Tibial nerve (tissue), 4 donors: ENCODE measurements around the gene CCDC148. TPM values are rescaled to one million over a fixed set of nuclear protein-coding genes. Genes with fewer than 3 reads are reported as not detected.

ENCODE experiments used
- DNase-seq, 2 donors: peaks; one replicate each; pipeline ENCODE4 v3.0.0-alpha.2; 2019; ENCODE audit warnings: low spot score in 2 of 2
- H3K27ac ChIP-seq, 4 donors: fragments of 200-600 bp; sonication (generic) in 3 of 4; one replicate each; pipeline ENCODE4 v1.5.1; 2017 to 2019; ENCODE audit warnings: mild to moderate bottlenecking in 1 of 4
- H3K27me3 ChIP-seq, 2 donors: fragments of 200-600 bp; sonication (generic) in 1 of 2; one replicate each; pipeline versions ENCODE4 v1.5.1 to v1.6.0; 2017 to 2019
- H3K36me3 ChIP-seq, 3 donors: fragments of 200-600 bp; sonication (generic); one replicate each; pipeline ENCODE4 v1.5.1; 2018 to 2019
- H3K4me1 ChIP-seq, 4 donors: fragments of 200-600 bp; sonication (generic) in 3 of 4; one replicate each; pipeline ENCODE4 v1.5.1; 2017 to 2019
- H3K4me3 ChIP-seq, 4 donors: fragments of 200-600 bp; sonication (generic) in 3 of 4; one replicate each; pipeline ENCODE4 v1.5.1; 2017 to 2019; ENCODE audit warnings: mild to moderate bottlenecking in 1 of 4, moderate library complexity in 1 of 4
- H3K9me3 ChIP-seq, 4 donors: fragments of 200-600 bp; sonication (generic) in 3 of 4; one replicate each; pipeline ENCODE4 v1.5.1; 2017 to 2019
- CTCF ChIP-seq, 5 experiments: fragments of 200-600 bp in 3 of 5; fragments of 450-650 bp in 2 of 5; sonication (generic) in 3 of 5; IDR thresholded peaks; one replicate each; pipeline ENCODE4 v1.5.1; 2016 to 2019; ENCODE audit warnings: antibody characterized with exemption in 5 of 5, mild to moderate bottlenecking in 3 of 5, moderate library complexity in 2 of 5
- EP300 ChIP-seq, 2 donors: sonication (generic); formaldehyde crosslinking; IDR thresholded peaks; one replicate each; pipeline ENCODE4 v1.6.1; 2017; ENCODE audit warnings: antibody characterized with exemption in 2 of 2, mild to moderate bottlenecking in 1 of 2
- POLR2A ChIP-seq, 2 donors: fragments of 450-650 bp; IDR thresholded peaks; one replicate each; pipeline ENCODE4 v1.6.1; 2017; ENCODE audit warnings: antibody characterized with exemption in 2 of 2, mild to moderate bottlenecking in 2 of 2, moderate library complexity in 2 of 2
- WGBS, 2 donors: methylation state at CpG; one replicate each; pipeline ENCODE4 v1.1.5; 2018; 5-methylcytosine and 5-hydroxymethylcytosine counted together
- total RNA-seq, 4 donors: library from RNA; depleted of rRNA; stranded (reverse); fragments of >200 nt; gene quantifications; one replicate each; pipeline ENCODE4 v1.1.0, GENCODE V29; 2016

CCDC148 gene
- total RNA-seq, 4 donors from 2014 or later: 0.30 to 2.5 (median 1.9) TPM

GRCh38 chr2:158174495-158174894, 282.1 kb downstream of the CCDC148 start:
- 71 to 76% methylated on average over 1 of the region's 1 CpG for WGBS, 2 donors
- H3K27ac ChIP-seq: no peak overlapping the region
- H3K36me3 ChIP-seq: no peaks in the 10 kb centered on the region
- no peaks in the 10 kb centered on the region for H3K9me3 ChIP-seq
- H3K27me3 ChIP-seq: no peaks in the 10 kb centered on the region
- H3K4me1 ChIP-seq: peaks cover 0 to 4% (median 0%) of the 10 kb centered on the region in 4 donors
- TF ChIP-seq POLR2A (IDR thresholded peaks at IDR 0.05): no peak
- TF ChIP-seq EP300 (IDR thresholded peaks at IDR 0.05): no peak
- no peak for TF ChIP-seq CTCF (IDR thresholded peaks at IDR 0.05)
- DNase-seq: no peak
- H3K4me3 ChIP-seq: no peak overlapping the region

- no peaks in the 10 kb centered on the region for H3K9me3 ChIP-seq
- no peaks in the 10 kb centered on the region for H3K4me1 ChIP-seq
- WGBS, 2 donors: 35 to 38% methylated on average over 2 of the region's 2 CpGs
- TF ChIP-seq EP300 (IDR thresholded peaks at IDR 0.05): no peak
- no peak for TF ChIP-seq POLR2A (IDR thresholded peaks at IDR 0.05)
- TF ChIP-seq CTCF (IDR thresholded peaks at IDR 0.05): no peak
- no peaks in the 10 kb centered on the region for H3K36me3 ChIP-seq
- H3K4me3 ChIP-seq: no peak overlapping the region
- H3K27ac ChIP-seq: no peak overlapping the region
- no peak for DNase-seq
- no peaks in the 10 kb centered on the region for H3K27me3 ChIP-seq
These were observed 283.8 kb downstream of the CCDC148 start for GRCh38 chr2:158172719-158173118.

GRCh38 chr2:158154596-158154995, 302.0 kb downstream of the CCDC148 start:
- Histone ChIP-seq H3K9me3 (peaks cover 0 to 17% (median 0%) of the 10 kb centered on the region in 4 donors), H3K27ac (no peak overlapping the region), H3K36me3 (no peaks in the 10 kb centered on the region), H3K4me3 (no peak overlapping the region), H3K4me1 (no peaks in the 10 kb centered on the region), H3K27me3 (no peaks in the 10 kb centered on the region)
- no peak for TF ChIP-seq POLR2A (IDR thresholded peaks at IDR 0.05)
- no peak for TF ChIP-seq CTCF (IDR thresholded peaks at IDR 0.05)
- no peak for TF ChIP-seq EP300 (IDR thresholded peaks at IDR 0.05)
- DNase-seq: no peak

- Histone ChIP-seq H3K4me3 (no peak overlapping the region), H3K9me3 (peaks cover 0 to 17% (median 0%) of the 10 kb centered on the region in 4 donors)
These were observed 303.1 kb downstream of the CCDC148 start for GRCh38 chr2:158153270-158154015.

More at GRCh38 chr2:158153270-158154015, 303.1 kb downstream of the CCDC148 start:
- H3K4me1 ChIP-seq: no peaks in the 10 kb centered on the region
- H3K27me3 ChIP-seq: no peaks in the 10 kb centered on the region
- WGBS, 2 donors: 72 to 82% methylated on average over 3 of the region's 3 CpGs
- no peak for DNase-seq
- no peaks in the 10 kb centered on the region for H3K36me3 ChIP-seq
- H3K27ac ChIP-seq: no peak overlapping the region
- TF ChIP-seq POLR2A (IDR thresholded peaks at IDR 0.05) (no peak), CTCF (IDR thresholded peaks at IDR 0.05) (no peak), EP300 (IDR thresholded peaks at IDR 0.05) (no peak)
